ENCODE measurements around the gene CXorf65. TPM values are rescaled to one million over a fixed set of nuclear protein-coding genes. Genes with fewer than 3 reads are reported as not detected.

Gene CXorf65
- total RNA-seq, 1 donor from 2014 or later, result 39.8 TPM

DNA sequence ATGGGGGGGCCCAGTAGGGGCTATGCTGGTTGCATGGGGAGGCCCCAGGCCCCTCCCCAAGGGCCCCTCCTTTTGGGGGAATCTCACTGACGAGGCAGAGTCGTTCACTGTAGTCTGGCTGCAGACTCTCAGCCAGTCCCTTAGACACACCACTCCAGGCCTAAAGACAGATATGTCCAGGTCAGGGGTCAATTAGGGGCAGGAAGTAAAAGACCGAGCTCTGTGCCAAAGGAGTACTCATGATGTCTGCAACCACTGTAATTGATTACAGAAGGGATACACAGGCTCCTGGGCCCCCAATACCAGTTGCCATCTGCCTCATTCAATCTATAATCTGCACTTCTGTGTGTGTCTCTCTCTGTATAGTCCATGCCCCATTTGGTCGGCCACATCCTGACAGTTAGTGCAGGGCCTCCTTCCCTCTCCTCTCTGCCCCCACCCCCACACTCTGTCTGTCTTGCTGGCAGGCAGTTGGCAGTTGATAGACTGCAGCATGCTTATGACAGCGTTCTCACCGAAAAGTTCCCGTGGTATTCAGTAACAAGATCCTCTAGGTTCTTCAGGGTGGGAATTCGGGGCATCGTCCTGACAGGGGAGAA lies 1.3 kb upstream of the CXorf65 start:
- intact Hi-C loops (cut with micrococcal nuclease), result no loop called here

DNA sequence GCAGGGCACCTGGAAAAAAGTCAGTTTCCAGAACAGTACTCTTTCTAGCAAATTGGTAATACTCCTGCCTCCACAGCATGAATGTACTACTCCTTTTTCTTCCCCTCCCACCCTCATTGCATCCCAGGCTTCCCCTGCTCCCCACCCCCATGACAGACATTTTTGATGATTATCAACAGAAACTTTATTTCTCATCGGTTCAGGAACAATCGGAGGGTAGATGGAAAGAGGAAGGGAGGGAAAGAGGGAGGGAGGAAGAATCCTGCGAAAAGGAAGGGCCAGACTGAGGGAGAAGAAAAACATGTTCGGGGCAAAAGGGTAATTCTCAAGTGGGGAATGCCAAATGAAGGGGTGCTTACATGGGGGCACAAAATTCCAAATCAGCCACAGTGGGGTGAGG lies 705 bp upstream of the CXorf65 start:
- intact Hi-C loops (cut with micrococcal nuclease), result no loop called here

DNA sequence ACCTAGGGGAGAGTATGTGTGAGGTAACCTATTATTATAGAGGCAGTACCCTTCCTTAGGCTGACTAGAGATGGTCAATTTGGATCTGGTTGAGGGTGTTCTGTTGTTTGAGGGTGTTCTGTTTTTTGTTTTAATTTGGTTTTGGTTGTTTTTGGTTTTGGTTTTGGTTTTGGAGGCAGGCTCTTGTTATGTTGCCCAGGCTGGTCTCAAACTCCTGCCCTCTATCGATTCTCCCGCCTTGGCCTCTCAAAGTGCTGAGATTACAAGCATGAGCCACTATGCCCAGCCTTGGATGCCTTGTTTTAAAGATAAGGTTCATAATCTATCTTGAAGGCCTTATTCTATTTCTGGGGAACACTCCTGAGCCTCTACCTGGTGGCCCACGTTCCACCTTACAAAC lies 912 bp downstream of the CXorf65 start:
- intact Hi-C loops (cut with micrococcal nuclease), result no loop called here

DNA sequence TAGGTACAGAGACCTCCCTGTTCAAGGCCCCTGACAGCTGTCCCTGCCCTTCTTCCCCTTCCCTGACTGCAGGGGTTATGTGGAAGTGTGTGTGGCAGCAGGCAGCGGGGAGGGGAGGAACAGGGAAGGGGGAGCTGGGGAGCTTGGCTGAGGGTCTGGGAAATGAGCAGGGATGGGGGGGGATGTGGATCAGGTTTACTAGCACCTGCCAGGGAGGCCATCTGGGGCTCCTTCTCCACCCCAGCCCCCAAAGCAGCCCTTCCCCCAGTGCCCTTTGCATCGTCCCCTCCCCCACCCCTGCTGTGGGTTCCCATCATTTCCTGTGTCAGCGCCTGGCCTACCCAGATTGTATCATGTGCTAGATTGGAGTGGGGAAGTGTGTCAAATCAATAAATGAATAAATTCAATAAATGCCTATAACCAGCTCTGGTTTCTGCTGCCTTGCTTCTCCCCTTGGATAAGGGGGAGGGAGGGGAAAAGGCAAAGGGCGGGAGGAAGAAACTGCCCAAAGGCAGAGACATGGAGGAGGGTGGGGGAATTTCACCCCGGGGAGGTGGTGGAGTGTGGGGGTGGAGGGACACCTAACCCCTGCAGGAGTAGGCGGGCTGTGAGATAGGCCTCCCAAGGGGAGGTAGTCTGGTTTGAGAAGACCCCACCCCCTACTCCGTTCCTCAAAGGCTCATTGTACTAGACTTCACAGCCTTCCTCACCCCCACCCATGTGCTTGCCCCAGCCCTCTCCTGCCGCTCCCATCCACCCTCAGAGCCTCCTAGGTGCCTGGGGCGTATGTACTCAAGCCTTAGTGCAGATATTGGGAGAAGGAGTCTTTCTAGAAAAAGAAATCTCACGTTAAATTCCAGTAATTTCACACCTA lies 3.2 kb downstream of the CXorf65 start:
- intact Hi-C loops (cut with micrococcal nuclease), result loop anchor here (1.0 kb wide), 1 partner anchor 8 kb away; the partner anchor contains the start of gene IL2RG

DNA sequence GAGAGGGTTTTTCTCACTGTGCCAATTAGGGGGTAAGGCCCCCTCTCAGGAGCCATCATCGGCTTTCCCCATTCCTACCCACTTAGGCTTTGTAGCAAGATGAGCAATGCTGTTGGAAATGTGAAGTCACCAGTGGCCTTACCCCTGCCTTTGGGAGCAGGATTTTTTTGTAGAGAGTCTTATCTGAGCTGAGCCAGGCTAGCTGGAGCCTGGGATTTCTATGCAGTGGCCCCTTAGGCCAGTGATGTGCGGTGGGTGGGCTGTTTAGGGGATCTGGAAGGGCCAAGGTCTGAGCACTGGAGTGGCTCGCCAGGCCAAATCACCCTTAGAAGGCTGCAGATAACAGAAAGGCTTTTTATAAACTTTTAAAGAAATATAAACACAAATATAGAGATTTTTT lies 4.2 kb downstream of the CXorf65 start:
- intact Hi-C loops (cut with micrococcal nuclease), result no loop called here

DNA sequence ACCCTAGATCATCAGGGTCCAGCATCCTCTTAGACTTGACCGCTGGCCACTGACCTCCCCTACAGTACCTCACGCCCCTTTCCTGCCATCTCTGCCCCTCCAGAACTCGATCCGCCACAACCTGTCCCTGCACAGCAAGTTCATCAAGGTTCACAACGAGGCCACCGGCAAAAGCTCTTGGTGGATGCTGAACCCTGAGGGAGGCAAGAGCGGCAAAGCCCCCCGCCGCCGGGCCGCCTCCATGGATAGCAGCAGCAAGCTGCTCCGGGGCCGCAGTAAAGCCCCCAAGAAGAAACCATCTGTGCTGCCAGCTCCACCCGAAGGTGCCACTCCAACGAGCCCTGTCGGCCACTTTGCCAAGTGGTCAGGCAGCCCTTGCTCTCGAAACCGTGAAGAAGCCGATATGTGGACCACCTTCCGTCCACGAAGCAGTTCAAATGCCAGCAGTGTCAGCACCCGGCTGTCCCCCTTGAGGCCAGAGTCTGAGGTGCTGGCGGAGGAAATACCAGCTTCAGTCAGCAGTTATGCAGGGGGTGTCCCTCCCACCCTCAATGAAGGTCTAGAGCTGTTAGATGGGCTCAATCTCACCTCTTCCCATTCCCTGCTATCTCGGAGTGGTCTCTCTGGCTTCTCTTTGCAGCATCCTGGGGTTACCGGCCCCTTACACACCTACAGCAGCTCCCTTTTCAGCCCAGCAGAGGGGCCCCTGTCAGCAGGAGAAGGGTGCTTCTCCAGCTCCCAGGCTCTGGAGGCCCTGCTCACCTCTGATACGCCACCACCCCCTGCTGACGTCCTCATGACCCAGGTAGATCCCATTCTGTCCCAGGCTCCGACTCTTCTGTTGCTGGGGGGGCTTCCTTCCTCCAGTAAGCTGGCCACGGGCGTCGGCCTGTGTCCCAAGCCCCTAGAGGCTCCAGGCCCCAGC lies 5.7 kb downstream of the CXorf65 start:
- intact Hi-C loops (cut with micrococcal nuclease), result no loop called here

DNA sequence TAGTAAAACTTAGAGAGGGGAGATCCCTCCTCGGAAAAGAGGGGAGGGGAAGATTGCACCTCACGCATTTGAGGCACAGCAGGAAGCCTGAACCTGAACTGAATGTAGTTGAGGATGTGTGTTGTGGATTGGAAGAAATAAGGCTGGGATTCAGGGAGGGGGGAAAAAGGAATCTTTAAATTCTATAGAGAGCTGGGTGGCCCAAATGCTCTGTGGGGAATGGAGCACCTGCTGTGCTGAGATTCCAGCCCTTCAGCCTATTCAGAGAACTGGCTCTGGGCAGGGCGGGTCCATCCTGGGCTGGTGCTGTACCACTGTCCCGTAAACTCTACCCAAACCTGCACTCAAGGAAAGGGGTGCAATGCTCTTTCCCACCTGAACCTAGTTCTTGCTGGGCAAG lies 6.8 kb downstream of the CXorf65 start:
- intact Hi-C loops (cut with micrococcal nuclease), result loop anchor here (5.0 to 10.0 kb wide), 4 partner anchors 98 to 645 kb away; partner anchors contain the start of gene ZMYM3

DNA sequence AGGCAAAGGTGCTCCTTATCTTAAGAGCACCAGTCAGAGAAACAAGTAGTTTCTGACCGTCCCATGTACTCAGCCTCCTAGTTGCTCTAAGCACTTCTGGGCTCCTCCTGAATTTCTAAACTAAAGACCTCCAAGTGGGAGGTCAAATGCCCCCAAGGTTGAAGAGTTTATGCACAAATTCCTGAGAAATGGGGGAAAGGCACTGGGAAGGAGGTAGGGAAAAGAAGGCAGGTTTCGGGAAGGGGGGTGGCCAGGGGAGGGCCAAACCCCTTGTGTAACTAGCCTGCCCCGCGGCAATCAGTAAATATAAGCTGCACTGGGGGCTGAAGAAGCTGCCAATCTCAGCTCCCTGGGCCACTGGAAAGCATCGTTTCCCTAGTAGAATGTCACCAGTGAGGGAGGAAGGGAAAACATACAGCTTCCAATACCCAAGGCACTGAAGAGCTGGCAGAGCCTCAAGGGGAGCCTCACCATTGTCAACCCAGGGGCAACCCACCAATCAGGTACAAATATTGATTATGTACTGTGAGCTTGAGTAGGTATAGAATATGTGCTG lies 7.5 kb downstream of the CXorf65 start:
- intact Hi-C loops (cut with micrococcal nuclease), result loop anchor here (1.0 to 10.0 kb wide), 8 partner anchors 12 to 644 kb away; partner anchors contain the start of genes IL2RG, MED12 and ZMYM3

DNA sequence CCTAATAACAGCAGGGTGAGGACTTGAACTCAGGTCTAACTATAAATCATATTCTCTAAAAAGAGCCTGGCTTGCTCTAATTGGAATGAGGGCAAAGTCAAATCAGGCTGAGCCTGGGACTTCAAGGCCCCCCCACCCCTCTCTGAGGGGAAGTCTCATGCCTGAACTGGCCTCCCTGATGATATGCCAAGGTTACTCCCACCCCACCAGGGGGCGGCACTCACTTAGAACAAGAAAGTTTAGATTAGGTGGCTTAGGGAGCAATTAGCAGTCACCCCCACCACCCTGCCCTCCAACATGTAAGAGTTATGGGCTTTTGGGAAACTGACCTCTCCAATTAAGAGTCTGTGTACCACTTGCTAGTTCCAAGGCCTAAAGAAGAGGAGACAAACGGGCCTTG lies 8.2 kb downstream of the CXorf65 start:
- intact Hi-C loops (cut with micrococcal nuclease), result loop anchor here (1.0 to 10.0 kb wide), 8 partner anchors 13 to 644 kb away; partner anchors contain the start of genes IL2RG, MED12 and ZMYM3

DNA sequence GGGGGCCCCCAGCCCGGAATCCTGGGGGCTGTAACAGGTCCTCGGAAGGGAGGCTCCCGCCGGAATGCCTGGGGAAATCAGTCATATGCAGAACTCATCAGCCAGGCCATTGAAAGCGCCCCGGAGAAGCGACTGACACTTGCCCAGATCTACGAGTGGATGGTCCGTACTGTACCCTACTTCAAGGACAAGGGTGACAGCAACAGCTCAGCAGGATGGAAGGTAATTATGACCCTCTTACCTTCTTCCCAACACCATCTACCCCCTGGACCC lies 9.8 kb downstream of the CXorf65 start:
- intact Hi-C loops (cut with micrococcal nuclease), result loop anchor here (5.0 to 10.0 kb wide), 4 partner anchors 101 to 642 kb away; partner anchors contain the start of gene ZMYM3

DNA sequence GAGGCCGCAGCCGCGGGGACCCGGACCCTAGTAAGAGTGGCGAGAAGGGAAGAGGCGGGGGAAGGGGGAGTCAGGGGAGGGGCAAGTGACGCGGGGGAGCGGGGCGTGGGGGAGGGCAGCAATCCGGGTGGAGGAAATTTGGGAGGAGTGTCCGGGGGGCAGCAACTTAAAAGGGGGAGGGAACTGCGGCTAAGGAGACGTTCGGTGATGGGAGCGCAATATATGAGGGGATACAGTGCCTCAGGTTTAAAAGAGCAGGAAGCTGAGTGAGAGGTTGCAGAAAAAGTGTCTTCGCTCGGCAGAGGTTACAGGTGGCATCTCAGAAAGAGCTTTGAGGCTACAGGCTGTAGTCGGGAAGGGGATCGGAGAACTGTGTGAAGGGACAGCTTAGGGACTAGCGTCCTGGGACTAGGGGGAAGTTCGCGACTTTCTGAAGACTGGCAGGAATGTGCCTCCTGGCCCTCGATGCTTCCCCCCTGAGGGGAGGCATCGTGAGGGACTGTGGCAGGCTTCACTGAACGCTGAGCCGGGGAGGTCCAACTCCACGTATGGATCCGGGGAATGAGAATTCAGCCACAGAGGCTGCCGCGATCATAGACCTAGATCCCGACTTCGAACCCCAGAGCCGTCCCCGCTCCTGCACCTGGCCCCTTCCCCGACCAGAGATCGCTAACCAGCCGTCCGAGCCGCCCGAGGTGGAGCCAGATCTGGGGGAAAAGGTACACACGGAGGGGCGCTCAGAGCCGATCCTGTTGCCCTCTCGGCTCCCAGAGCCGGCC lies 10.4 kb downstream of the CXorf65 start:
- intact Hi-C loops (cut with micrococcal nuclease), result loop anchor here (1.0 to 10.0 kb wide), 7 partner anchors 28 to 641 kb away; partner anchors contain the start of genes SNX12, TAF1 and ZMYM3

DNA sequence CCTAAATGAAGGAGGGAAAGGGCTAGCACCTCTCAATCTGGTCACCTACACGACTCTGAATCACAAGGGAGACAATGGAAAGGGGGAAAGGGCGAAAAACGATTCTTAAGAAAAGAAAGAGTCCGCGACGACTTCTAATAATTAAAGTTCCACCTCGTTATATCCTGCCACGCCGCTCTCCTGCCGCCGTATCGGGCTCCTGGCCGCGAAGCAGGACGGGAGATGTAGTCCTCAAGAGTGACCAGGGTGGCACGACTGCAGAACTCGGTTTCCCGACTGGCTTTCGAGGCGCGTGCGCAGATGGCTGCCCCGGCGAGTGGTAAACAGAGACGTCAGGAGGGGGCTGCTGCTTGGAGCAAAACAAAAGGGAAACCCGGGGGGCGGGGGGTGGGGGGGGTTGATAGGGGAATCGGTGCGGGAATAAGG lies 11.0 kb downstream of the CXorf65 start, which contains the start of gene FOXO4:
FOXO4 (plus strand) TSS at position 297 of the 426 bp plus-strand sequence. CDS start 678 bp downstream, outside the sequence.
- intact Hi-C loops (cut with micrococcal nuclease), result loop anchor here (1.0 to 10.0 kb wide), 7 partner anchors 27 to 641 kb away; partner anchors contain the start of genes SNX12, TAF1 and ZMYM3

DNA sequence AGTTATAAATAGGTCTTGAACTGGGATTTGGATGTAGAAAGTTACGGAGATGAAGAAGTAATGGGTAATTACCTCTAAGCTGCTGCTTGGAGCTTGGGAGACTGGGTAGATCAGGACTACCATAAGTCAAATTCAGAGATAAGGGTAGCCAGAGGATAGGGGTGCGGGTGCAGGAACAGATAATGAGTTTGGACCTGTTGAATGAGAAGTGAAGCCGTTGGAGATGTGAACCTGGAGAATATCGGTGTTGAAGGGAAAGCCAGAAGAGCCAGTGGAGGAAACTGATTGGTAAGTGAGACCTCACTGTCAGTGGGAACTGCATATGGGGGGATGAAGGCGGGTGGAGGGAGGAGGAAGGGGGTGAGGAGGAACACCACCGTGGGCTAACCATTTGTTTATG lies 11.5 kb downstream of the CXorf65 start:
- intact Hi-C loops (cut with micrococcal nuclease), result loop anchor here (1.0 to 10.0 kb wide), 7 partner anchors 27 to 640 kb away; partner anchors contain the start of genes SNX12, TAF1 and ZMYM3

DNA sequence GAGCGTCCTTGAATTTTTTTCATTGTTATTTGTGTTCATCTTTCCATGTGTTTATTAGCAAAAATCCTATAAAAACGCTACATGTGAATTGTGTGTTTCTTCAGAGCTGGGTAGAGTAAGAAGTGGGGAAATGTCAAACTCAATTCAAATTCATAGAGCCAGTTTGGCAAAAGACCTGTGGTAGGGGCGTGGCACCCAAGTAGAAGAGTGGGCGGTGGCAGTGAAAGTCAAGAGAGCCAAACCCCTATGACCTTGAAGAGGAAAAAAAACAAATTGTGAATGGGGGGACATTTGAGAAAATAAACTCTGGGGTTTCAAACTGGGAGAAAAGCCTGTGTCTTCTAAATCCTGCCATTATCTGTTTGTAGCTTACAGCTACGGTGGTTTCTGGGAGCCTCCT lies 15.3 kb downstream of the CXorf65 start:
- intact Hi-C loops (cut with micrococcal nuclease), result loop anchor here (10.0 kb wide), 3 partner anchors 116 to 636 kb away; partner anchors contain the start of gene ZMYM3

DNA sequence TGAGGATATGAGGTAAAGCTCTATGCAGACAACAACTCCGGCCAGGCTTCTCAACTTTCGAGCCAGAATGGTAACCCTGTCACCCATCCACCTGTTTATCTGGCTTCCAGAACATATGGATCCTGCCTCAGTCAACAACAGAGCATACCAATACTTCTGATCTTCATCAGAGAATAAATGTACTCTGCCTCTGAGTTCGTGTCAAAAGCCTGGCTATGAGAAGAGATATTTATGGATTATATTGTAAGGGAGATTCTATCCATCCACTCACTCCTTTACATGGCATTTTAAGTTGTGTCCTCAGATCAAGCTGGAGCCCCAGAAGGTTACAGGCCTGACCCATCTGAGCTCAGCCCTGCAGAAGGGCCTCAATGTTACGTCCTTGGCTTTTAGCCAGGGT lies 20.6 kb downstream of the CXorf65 start:
- intact Hi-C loops (cut with micrococcal nuclease), result no loop called here

DNA sequence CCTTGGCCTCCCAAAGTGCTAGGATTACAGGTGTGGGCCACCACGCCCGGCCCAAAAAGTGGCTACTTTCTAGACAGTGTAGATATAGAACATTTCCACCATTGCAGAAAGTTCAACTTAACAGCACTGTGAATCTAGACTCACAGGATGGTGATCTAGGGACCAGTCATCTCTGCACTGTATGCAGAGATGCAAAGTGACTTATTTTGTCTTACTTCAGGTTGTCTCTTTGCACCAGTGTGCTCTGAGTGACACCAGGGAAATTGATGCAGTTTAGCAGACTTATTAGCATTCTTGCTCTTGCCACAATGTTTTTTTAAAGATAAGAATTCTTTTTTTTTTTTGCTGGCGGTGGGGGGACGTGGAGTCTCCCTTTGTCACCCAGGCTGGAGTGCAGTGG lies 23.7 kb downstream of the CXorf65 start:
- intact Hi-C loops (cut with micrococcal nuclease), result no loop called here

DNA sequence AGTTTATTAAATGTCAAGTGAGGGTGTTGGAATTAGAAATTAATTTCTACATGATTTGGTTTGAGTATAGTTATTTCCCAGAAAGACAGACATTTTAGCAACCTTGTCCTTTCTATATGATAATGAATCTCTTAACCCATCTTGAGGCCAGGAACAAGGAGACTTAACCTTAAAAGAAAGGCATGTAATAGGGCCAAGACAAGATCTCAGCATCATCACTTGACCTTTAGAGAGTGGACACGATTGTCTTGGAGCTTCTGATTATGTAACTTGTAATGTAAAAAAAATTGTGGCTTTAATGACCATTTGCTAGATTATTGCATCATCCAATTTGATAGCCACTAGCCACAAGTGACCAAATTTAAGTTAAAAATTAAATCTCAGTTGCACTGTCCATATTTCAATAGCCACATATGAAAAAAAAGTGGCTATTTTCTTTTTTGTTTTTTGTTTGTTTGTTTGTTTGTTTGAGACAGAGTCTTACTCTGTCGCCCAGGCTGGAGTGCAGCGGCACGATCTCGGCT lies 24.4 kb downstream of the CXorf65 start:
- intact Hi-C loops (cut with micrococcal nuclease), result no loop called here

DNA sequence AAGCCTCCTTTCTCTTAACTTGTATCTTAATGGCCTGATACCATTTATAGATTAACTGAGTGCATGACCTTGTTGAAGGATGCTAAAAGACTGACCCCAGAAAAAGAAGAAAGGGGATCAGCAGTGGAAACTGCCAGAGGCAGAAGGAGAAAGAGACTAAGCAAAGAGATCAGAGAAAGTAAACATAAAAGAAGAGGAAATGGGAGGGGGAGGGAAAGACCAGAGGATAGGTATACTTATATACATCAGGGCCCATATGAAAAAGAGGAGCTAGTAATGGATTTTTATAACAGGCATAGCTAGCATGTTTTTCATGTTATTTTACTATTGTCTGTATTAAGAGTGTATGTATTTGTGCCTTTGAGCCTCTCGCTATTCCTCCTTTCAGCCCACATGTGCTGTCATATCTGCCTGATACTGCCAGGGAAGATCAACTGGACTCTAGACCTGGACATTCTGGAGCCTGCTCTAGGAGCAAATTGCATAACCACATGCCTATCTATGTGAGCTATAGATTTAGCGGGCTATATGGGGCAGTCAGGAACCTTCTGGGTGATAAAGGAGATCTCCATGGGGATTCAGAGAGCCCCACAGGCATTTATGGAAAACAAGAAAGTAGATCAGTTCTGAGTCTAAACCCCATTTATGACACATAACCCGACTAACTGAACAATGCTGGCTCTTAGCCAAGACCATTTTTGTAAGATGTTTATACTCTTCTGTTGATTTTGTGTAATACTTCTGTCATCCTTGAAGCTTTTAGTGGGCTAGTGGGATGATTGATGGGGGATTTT lies 25.0 kb downstream of the CXorf65 start:
- intact Hi-C loops (cut with micrococcal nuclease), result no loop called here

DNA sequence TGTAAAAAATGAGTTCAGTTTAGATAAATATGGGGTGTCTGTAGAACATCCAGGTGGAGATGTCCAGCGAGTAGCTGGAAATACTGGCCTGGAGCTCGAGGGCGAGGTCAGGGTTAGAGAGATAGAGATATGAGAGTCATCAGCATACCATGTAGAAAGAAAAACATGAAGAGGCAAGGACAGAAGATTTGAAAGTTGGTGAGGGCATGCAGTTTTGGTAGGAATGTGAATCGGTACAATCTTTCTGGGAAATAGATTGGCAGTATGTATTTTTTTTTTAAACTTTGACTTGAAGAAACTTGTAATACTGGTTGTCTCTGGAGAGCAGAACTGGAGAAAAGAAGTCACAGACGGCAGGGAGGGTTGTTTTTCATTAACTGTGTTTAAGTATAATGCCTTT lies 36.0 kb downstream of the CXorf65 start:
- intact Hi-C loops (cut with micrococcal nuclease), result no loop called here

Data from T-helper 1 cell treated with Interleukin-12 subunit alpha and Interleukin-12 subunit beta and Interleukin-4 antibody, amounts not matched to agents 30 ng/mL and 1 ng/mL, for 36 hours (primary cell).